Stimulated activated naive CD8-positive, alpha-beta T cell treated with anti-CD3 and anti-CD28 coated beads, Interleukin-15, amount 100 ng/mL, for 72 hours (primary cell): Measurements from ENCODE around the gene IGFL2.
"Not testable (repeated sequence)": the region's sequence is repeated elsewhere in the genome, so short reads cannot be mapped to it uniquely, and the experiment has no call there.

Source experiments
- ATAC-seq: fragments of 150-1000 bp; cut with Tn5 transposase; 2 replicates; pipeline ENCODE4 v1.10.0; 2021; ENCODE audit warnings: mild to moderate bottlenecking, moderate library complexity
- DNase-seq, 2 donors: peaks; one replicate each; pipeline ENCODE4 v3.0.0; 2021 to 2022
- H3K27ac Mint-ChIP-seq, 2 donors: one replicate each; pipeline ENCODE4 v1.8.0; 2022; ENCODE audit warnings: mild to moderate bottlenecking in 2 of 2, mixed read lengths in 2 of 2, moderate library complexity in 2 of 2
- H3K27me3 Mint-ChIP-seq: one replicate; pipeline ENCODE4 v1.8.0; 2022; ENCODE audit warnings: mixed read lengths
- H3K4me1 Mint-ChIP-seq: one replicate; pipeline ENCODE4 v1.8.0; 2022; ENCODE audit warnings: mild to moderate bottlenecking, mixed read lengths
- H3K4me3 Mint-ChIP-seq, 2 donors: one replicate each; pipeline ENCODE4 v1.8.0; 2022; ENCODE audit warnings: mild to moderate bottlenecking in 2 of 2, mixed read lengths in 2 of 2, moderate library complexity in 1 of 2
- H3K9me3 Mint-ChIP-seq, 2 donors: one replicate each; pipeline ENCODE4 v1.8.0; 2022; ENCODE audit warnings: mixed read lengths in 2 of 2

Gene IGFL2

GRCh38 chr19:46192992-46193650, 45.1 kb downstream of the IGFL2 start:
- Mint-ChIP-seq H3K9me3 (no peaks in the 10 kb centered on the region), H3K27me3 (peaks cover 94% of the 10 kb centered on the region), H3K4me1 (no peaks in the 10 kb centered on the region), H3K27ac (no peak overlapping the region), H3K4me3 (no peak overlapping the region)
- ATAC-seq, result no peak
- no peak for DNase-seq

GRCh38 chr19:46193678-46194077, 45.6 kb downstream of the IGFL2 start:
- Mint-ChIP-seq H3K27me3 (peaks cover 94% of the 10 kb centered on the region), H3K27ac (peak overlapping the region in 1 of 2 donors; percentile 54), H3K4me1 (no peaks in the 10 kb centered on the region), H3K9me3 (no peaks in the 10 kb centered on the region), H3K4me3 (no peak overlapping the region)
- DNase-seq (no peak), ATAC-seq (no peak)

GRCh38 chr19:46195104-46195503, 47.1 kb downstream of the IGFL2 start:
- no peak overlapping the region for H3K27ac Mint-ChIP-seq
- no peak overlapping the region for H3K4me3 Mint-ChIP-seq
- DNase-seq, result no peak
- no peaks in the 10 kb centered on the region for H3K4me1 Mint-ChIP-seq
- ATAC-seq, result no peak
- H3K27me3 Mint-ChIP-seq, result peaks cover 85% of the 10 kb centered on the region
- H3K9me3 Mint-ChIP-seq, result no peaks in the 10 kb centered on the region

GRCh38 chr19:46195919-46196318, 47.9 kb downstream of the IGFL2 start:
- not testable (repeated sequence) for ATAC-seq, DNase-seq, H3K27ac Mint-ChIP-seq, H3K4me3 Mint-ChIP-seq, H3K9me3 Mint-ChIP-seq, H3K4me1 Mint-ChIP-seq
- H3K27me3 Mint-ChIP-seq, result peaks cover 77% of the 10 kb centered on the region

- peak overlapping the region in 1 of 2 donors; percentile 36 for H3K27ac Mint-ChIP-seq
- ATAC-seq, result no peak
- H3K9me3 Mint-ChIP-seq, result no peaks in the 10 kb centered on the region
- H3K4me1 Mint-ChIP-seq, result no peaks in the 10 kb centered on the region
- H3K4me3 Mint-ChIP-seq, result no peak overlapping the region
- peaks cover 77% of the 10 kb centered on the region for H3K27me3 Mint-ChIP-seq
- no peak for DNase-seq
Observed at GRCh38 chr19:46196410-46197124, 48.5 kb downstream of the IGFL2 start.

- Mint-ChIP-seq H3K27me3 (peaks cover 79% of the 10 kb centered on the region), H3K4me3 (no peak overlapping the region), H3K9me3 (no peaks in the 10 kb centered on the region), H3K27ac (peak overlapping the region in 1 of 2 donors; percentile 8), H3K4me1 (no peaks in the 10 kb centered on the region)
- ATAC-seq (no peak), DNase-seq (no peak)
Observed at GRCh38 chr19:46197314-46198070, 49.5 kb downstream of the IGFL2 start.

- no peaks in the 10 kb centered on the region for H3K4me1 Mint-ChIP-seq
Observed at GRCh38 chr19:46198756-46199155, 50.7 kb downstream of the IGFL2 start.

GRCh38 chr19:46201454-46202310, 53.6 kb downstream of the IGFL2 start:
- Mint-ChIP-seq H3K4me1 (no peaks in the 10 kb centered on the region), H3K9me3 (no peaks in the 10 kb centered on the region), H3K4me3 (no peak overlapping the region), H3K27me3 (peaks cover 49% of the 10 kb centered on the region), H3K27ac (no peak overlapping the region)
- DNase-seq, result no peak
- no peak for ATAC-seq

More at GRCh38 chr19:46198756-46199155, 50.7 kb downstream of the IGFL2 start:
- Mint-ChIP-seq H3K9me3 (no peaks in the 10 kb centered on the region), H3K4me3 (no peak overlapping the region), H3K27me3 (peaks cover 76% of the 10 kb centered on the region), H3K27ac (peak overlapping the region in 1 of 2 donors; percentile 22)
- ATAC-seq, result no peak
- DNase-seq, result no peak

- DNase-seq (no peak), ATAC-seq (no peak)
- Mint-ChIP-seq H3K27me3 (peaks cover 42% of the 10 kb centered on the region), H3K9me3 (no peaks in the 10 kb centered on the region), H3K4me3 (no peak overlapping the region), H3K4me1 (no peaks in the 10 kb centered on the region), H3K27ac (no peak overlapping the region)
Observed at GRCh38 chr19:46202426-46202825, 54.4 kb downstream of the IGFL2 start.

- H3K27ac Mint-ChIP-seq, result no peak overlapping the region
- H3K27me3 Mint-ChIP-seq, result peaks cover 39% of the 10 kb centered on the region
- H3K4me3 Mint-ChIP-seq, result no peak overlapping the region
- H3K9me3 Mint-ChIP-seq, result no peaks in the 10 kb centered on the region
- peaks cover under 1% of the 10 kb centered on the region for H3K4me1 Mint-ChIP-seq
- DNase-seq (no peak), ATAC-seq (no peak)
Observed at GRCh38 chr19:46202872-46203860, 55.1 kb downstream of the IGFL2 start.

GRCh38 chr19:46204008-46204407, 56.0 kb downstream of the IGFL2 start:
- ATAC-seq (no peak), DNase-seq (no peak)
- Mint-ChIP-seq H3K4me3 (no peak overlapping the region), H3K27ac (no peak overlapping the region), H3K4me1 (peaks cover 9% of the 10 kb centered on the region), H3K9me3 (no peaks in the 10 kb centered on the region), H3K27me3 (peaks cover 39% of the 10 kb centered on the region)

- H3K27ac Mint-ChIP-seq, result no peak overlapping the region
- H3K4me1 Mint-ChIP-seq, result peaks cover 22% of the 10 kb centered on the region
- peaks cover 52% of the 10 kb centered on the region for H3K27me3 Mint-ChIP-seq
- ATAC-seq (no peak), DNase-seq (no peak)
- no peak overlapping the region for H3K4me3 Mint-ChIP-seq
- H3K9me3 Mint-ChIP-seq, result no peaks in the 10 kb centered on the region
Observed at GRCh38 chr19:46205183-46205984, 57.3 kb downstream of the IGFL2 start.

GRCh38 chr19:46206176-46206575, 58.1 kb downstream of the IGFL2 start:
- Mint-ChIP-seq H3K9me3 (no peaks in the 10 kb centered on the region), H3K4me3 (no peak overlapping the region), H3K4me1 (peaks cover 22% of the 10 kb centered on the region), H3K27ac (no peak overlapping the region), H3K27me3 (peaks cover 54% of the 10 kb centered on the region)
- DNase-seq (no peak), ATAC-seq (no peak)

- Mint-ChIP-seq H3K4me1 (peaks cover 22% of the 10 kb centered on the region), H3K4me3 (no peak overlapping the region), H3K27ac (no peak overlapping the region), H3K27me3 (peaks cover 54% of the 10 kb centered on the region), H3K9me3 (no peaks in the 10 kb centered on the region)
- DNase-seq, result no peak
- ATAC-seq, result no peak
Observed at GRCh38 chr19:46206682-46207081, 58.6 kb downstream of the IGFL2 start.
